Activated CD8-positive, alpha-beta memory T cell treated with anti-CD3 and anti-CD28 coated beads, Interleukin-2, amount 10 ng/mL, durations not matched to agents 7 days and 5 days (primary cell): ENCODE results near the gene NUB1. TPM values are rescaled to one million over a fixed set of nuclear protein-coding genes. Genes with fewer than 3 reads are reported as not detected.

Experiments used
- ATAC-seq: fragments of 150-1000 bp; cut with Tn5 transposase; one replicate; pipeline ENCODE4 v1.10.0; 2021; ENCODE audit warnings: moderate library complexity
- CTCF ChIA-PET: fragments of 350-600 bp; sonication (Branson Sonifier 250); formaldehyde crosslinking; loops from one replicate; lab custom pipeline; 2021; ENCODE audit warnings: antibody characterized with exemption; lab: Charles Lee
- DNase-seq: peaks from one replicate; pipeline ENCODE4 v3.0.0-alpha.2; 2020
- H3K27ac Mint-ChIP-seq: one replicate; pipeline ENCODE4 v1.8.0; 2021; ENCODE audit warnings: mild to moderate bottlenecking, mixed read lengths
- H3K27me3 Mint-ChIP-seq: one replicate; pipeline ENCODE4 v1.8.0; 2021; ENCODE audit warnings: mixed read lengths
- H3K36me3 Mint-ChIP-seq: one replicate; pipeline ENCODE4 v1.8.0; 2021; ENCODE audit warnings: mild to moderate bottlenecking, mixed read lengths
- H3K4me1 Mint-ChIP-seq: one replicate; pipeline ENCODE4 v1.8.0; 2021; ENCODE audit warnings: mixed read lengths
- H3K4me3 Mint-ChIP-seq: one replicate; pipeline ENCODE4 v1.8.0; 2021; ENCODE audit warnings: mild to moderate bottlenecking, moderate library complexity, mixed read lengths
- H3K9me3 Mint-ChIP-seq: one replicate; pipeline ENCODE4 v1.8.0; 2022; ENCODE audit warnings: low read depth, mixed read lengths
- total RNA-seq, 2 experiments: library from RNA; stranded (reverse); gene quantifications; one replicate each; pipeline ENCODE4 v1.2.3, GENCODE V29; 2021

The NUB1 gene
- total RNA-seq, 2 experiments from 2014 or later, result 71.3 to 73.3 TPM

- CTCF ChIA-PET, result interaction anchor here (1.1 to 8.9 kb wide), 9 partner anchors 9 to 109 kb away, joined by 3 to 104 read pairs (median 4); no protein-coding TSS in a partner anchor
- Mint-ChIP-seq H3K4me1 (peaks cover 31% of the 10 kb centered on the region), H3K36me3 (peaks cover 14% of the 10 kb centered on the region), H3K27me3 (no peaks in the 10 kb centered on the region), H3K9me3 (peaks cover 2% of the 10 kb centered on the region), H3K4me3 (peak overlapping the region; percentile 63), H3K27ac (peak overlapping the region; percentile 97)
- DNase-seq (peak; percentile 54), ATAC-seq (peak; percentile 43)
Observed at GRCh38 chr7:151339651-151340382, 1.8 kb upstream of the NUB1 start.

- Mint-ChIP-seq H3K4me1 (peaks cover 34% of the 10 kb centered on the region), H3K27ac (peak overlapping the region; percentile 97), H3K4me3 (peak overlapping the region; percentile 79), H3K27me3 (no peaks in the 10 kb centered on the region), H3K36me3 (peaks cover 20% of the 10 kb centered on the region), H3K9me3 (peaks cover 2% of the 10 kb centered on the region)
- DNase-seq (no peak), ATAC-seq (no peak)
- CTCF ChIA-PET, result interaction anchor here (0.9 to 8.9 kb wide), 13 partner anchors 8 to 108 kb away, joined by 3 to 104 read pairs (median 4); no protein-coding TSS in a partner anchor
Observed at GRCh38 chr7:151340794-151341356, 737 bp upstream of the NUB1 start.

DNA sequence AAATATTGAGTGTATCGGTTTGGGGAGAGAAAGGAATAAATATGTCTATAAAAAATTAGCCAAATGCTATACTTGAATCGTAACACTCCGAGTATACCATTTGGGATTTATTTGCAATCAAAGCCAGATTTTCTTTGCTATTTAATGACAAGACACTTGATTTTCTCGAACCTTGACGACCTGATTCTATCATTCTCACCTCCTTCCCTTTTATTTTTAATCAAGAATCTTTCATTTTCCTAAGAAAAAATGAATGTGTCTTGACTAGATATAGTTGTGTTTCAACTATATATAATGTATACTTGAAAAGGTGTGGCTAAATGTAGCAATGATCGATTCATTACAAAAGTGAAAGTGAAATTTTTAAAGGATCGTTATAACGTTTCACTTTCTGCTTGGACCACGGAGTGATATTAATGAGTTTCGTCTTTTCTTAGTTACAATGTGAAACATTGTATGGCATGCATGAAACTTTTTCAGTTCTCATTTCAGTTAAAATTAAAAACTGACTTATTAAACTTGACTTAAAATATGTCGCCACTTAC, 562 bp downstream of the NUB1 start:
- Mint-ChIP-seq H3K4me3 (peak overlapping the region; percentile 79), H3K27ac (peak overlapping the region; percentile 97), H3K4me1 (peaks cover 35% of the 10 kb centered on the region), H3K9me3 (peaks cover 2% of the 10 kb centered on the region), H3K27me3 (no peaks in the 10 kb centered on the region), H3K36me3 (peaks cover 31% of the 10 kb centered on the region)
- ATAC-seq (peak; percentile 49), DNase-seq (no peak)
- CTCF ChIA-PET, result interaction anchor here (1.3 to 8.9 kb wide), 4 partner anchors 9 to 31 kb away, joined by 4 to 104 read pairs (median 30); no protein-coding TSS in a partner anchor

GRCh38 chr7:151342811-151343210, 1.2 kb downstream of the NUB1 start:
- no peaks in the 10 kb centered on the region for H3K27me3 Mint-ChIP-seq
- DNase-seq (no peak), ATAC-seq (no peak)
- H3K4me3 Mint-ChIP-seq, result peak overlapping the region; percentile 79
- peaks cover 2% of the 10 kb centered on the region for H3K9me3 Mint-ChIP-seq
- H3K36me3 Mint-ChIP-seq, result peaks cover 36% of the 10 kb centered on the region
- peak overlapping the region; percentile 97 for H3K27ac Mint-ChIP-seq
- CTCF ChIA-PET, result interaction anchor here (0.8 to 8.9 kb wide), 8 partner anchors 8 to 105 kb away, joined by 3 to 104 read pairs (median 4); no protein-coding TSS in a partner anchor
- H3K4me1 Mint-ChIP-seq, result peaks cover 36% of the 10 kb centered on the region

- H3K36me3 Mint-ChIP-seq, result peaks cover 40% of the 10 kb centered on the region
- H3K4me3 Mint-ChIP-seq, result peak overlapping the region; percentile 26
- peaks cover 40% of the 10 kb centered on the region for H3K4me1 Mint-ChIP-seq
- CTCF ChIA-PET, result interaction anchor here (0.8 to 8.9 kb wide), 6 partner anchors 9 to 104 kb away, joined by 3 to 104 read pairs (median 4); no protein-coding TSS in a partner anchor
- DNase-seq (no peak), ATAC-seq (no peak)
- H3K27me3 Mint-ChIP-seq, result no peaks in the 10 kb centered on the region
- peak overlapping the region; percentile 97 for H3K27ac Mint-ChIP-seq
- peaks cover 2% of the 10 kb centered on the region for H3K9me3 Mint-ChIP-seq
Observed at GRCh38 chr7:151343516-151343915, 1.9 kb downstream of the NUB1 start.

DNA sequence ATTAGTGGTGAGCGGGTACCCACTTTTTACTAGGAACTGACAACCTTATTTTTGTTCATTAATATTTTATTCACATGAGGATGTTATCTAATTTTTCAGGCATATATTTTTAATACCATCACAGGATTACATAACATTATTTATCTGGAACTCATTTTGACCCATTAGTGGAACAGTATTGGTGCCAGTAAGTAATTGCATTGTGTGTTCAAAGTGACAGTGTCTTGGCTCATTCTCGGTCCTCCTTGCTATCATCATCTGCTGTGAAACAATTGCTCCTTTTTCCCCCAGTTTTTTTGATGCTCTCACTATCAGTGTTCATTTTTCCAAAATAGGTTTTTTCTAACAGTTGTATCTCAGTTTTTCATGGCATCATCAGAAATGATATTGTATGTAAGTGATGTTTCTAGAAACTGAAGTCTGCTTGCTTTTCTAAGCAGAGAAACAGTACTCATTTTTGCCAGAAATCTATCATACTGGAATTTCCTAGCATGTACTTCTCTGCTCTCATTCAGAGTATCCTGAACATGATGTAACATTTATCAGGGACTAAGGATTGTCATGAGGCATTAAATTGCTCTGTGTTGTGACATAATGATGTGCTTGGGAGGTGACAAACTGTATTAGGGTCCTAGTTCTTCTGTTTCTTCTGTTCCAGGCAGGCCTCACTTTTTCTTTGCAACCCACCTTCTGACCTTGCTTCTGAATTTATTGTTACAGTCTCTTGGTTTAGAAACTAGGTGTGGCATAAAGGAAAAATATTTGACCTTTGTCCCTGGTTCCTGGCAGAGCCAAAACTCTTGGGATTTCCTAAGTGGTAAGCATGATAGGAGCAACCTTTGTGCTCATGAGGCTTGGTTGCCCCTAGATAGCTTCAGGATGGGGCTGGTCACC, 4.2 kb downstream of the NUB1 start:
- H3K27ac Mint-ChIP-seq, result peak overlapping the region; percentile 37
- ATAC-seq, result no peak
- H3K36me3 Mint-ChIP-seq, result peaks cover 45% of the 10 kb centered on the region
- DNase-seq, result no peak
- H3K27me3 Mint-ChIP-seq, result no peaks in the 10 kb centered on the region
- peaks cover 41% of the 10 kb centered on the region for H3K4me1 Mint-ChIP-seq
- no peaks in the 10 kb centered on the region for H3K9me3 Mint-ChIP-seq
- H3K4me3 Mint-ChIP-seq, result no peak overlapping the region
- CTCF ChIA-PET, result interaction anchor here (1.0 to 8.9 kb wide), 3 partner anchors 29 to 360 kb away, joined by 3 to 104 read pairs (median 8); no protein-coding TSS in a partner anchor

DNA sequence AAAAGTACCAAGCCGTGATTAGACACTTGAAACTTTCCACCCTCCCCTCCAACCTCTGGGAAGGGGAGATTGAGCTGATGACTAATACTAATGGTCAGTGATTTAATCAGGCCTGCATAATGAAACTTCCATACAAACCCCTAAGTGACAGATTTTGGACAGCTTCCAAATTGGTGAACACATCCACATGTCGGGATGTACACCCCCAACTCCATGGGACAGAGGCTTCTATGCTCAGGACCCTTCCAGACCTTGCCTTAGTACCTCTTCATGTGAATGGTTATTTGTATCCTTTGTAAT, 4.8 kb downstream of the NUB1 start:
- Mint-ChIP-seq H3K4me1 (peaks cover 44% of the 10 kb centered on the region), H3K27me3 (no peaks in the 10 kb centered on the region), H3K4me3 (no peak overlapping the region), H3K27ac (peak overlapping the region; percentile 26), H3K9me3 (no peaks in the 10 kb centered on the region), H3K36me3 (peaks cover 51% of the 10 kb centered on the region)
- DNase-seq (no peak), ATAC-seq (no peak)
- CTCF ChIA-PET, result interaction anchor here (1.0 to 1.6 kb wide), 2 partner anchors 31 to 361 kb away, joined by 3 to 8 read pairs; no protein-coding TSS in a partner anchor

DNA sequence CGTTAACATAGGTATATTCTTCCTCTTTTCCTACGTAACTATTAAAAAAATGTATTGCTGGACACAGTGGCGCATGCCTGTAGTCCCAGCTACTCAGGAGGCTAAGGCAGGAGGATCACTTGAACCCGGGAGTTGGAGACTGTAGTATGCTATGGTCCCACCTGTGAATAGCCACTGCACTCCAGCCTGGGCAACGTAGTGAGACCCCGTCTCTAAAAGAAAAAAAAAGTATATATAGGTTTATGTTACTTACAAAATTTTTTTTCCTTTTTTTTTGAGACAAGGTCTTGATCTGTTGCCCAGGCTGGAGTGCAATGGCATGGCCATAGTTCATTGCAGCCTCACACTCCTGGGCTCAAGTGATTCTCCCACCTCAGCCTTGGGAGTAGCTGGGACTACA, 5.6 kb downstream of the NUB1 start:
- peaks cover 58% of the 10 kb centered on the region for H3K36me3 Mint-ChIP-seq

DNA sequence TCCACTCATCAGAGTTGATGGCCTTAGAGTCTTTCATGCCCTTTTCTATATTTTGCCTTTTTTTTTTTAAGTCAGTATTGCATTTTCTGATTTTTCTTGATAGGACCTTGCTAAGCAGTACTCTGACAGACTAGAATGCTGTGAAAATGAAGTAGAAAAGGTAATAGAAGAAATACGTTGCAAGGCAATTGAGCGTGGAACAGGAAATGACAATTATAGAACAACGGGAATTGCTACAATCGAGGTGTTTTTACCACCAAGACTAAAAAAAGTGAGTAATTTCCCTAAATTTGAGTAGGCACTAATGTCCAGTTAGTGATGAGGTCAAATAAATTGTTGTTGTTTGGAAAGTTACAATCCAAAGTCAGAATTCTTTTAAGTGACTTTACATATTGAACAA, 7.4 kb downstream of the NUB1 start:
- Mint-ChIP-seq H3K27ac (peak overlapping the region; percentile 100), H3K36me3 (peaks cover 64% of the 10 kb centered on the region), H3K9me3 (no peaks in the 10 kb centered on the region), H3K27me3 (no peaks in the 10 kb centered on the region), H3K4me1 (peaks cover 53% of the 10 kb centered on the region), H3K4me3 (peak overlapping the region; percentile 35)
- ATAC-seq (no peak), DNase-seq (no peak)
- CTCF ChIA-PET, result interaction anchor here (4.2 to 7.2 kb wide), 2 partner anchors 9 to 32 kb away, joined by 54 to 141 read pairs; partner anchors contain the start of gene NUB1

More for the DNA sequence above, 5.6 kb downstream of the NUB1 start:
- no peak for DNase-seq
- no peak overlapping the region for H3K27ac Mint-ChIP-seq
- no peaks in the 10 kb centered on the region for H3K9me3 Mint-ChIP-seq
- no peak overlapping the region for H3K4me3 Mint-ChIP-seq
- H3K4me1 Mint-ChIP-seq, result peaks cover 52% of the 10 kb centered on the region
- H3K27me3 Mint-ChIP-seq, result no peaks in the 10 kb centered on the region
- ATAC-seq, result no peak
- CTCF ChIA-PET, result interaction anchor here (1.0 to 1.6 kb wide), 2 partner anchors 32 to 361 kb away, joined by 3 to 8 read pairs; no protein-coding TSS in a partner anchor

- Mint-ChIP-seq H3K27ac (peak overlapping the region; percentile 100), H3K4me1 (peaks cover 53% of the 10 kb centered on the region), H3K4me3 (peak overlapping the region; percentile 83), H3K27me3 (no peaks in the 10 kb centered on the region), H3K36me3 (peaks cover 66% of the 10 kb centered on the region), H3K9me3 (no peaks in the 10 kb centered on the region)
- CTCF ChIA-PET, result interaction anchor here (0.7 to 7.2 kb wide), 10 partner anchors 9 to 226 kb away, joined by 3 to 141 read pairs (median 14); partner anchors contain the start of gene NUB1
- no peak for DNase-seq
- ATAC-seq, result peak; percentile 56
Observed at GRCh38 chr7:151349507-151349853, 7.9 kb downstream of the NUB1 start.

GRCh38 chr7:151351027-151351426, 9.4 kb downstream of the NUB1 start:
- Mint-ChIP-seq H3K27ac (peak overlapping the region; percentile 93), H3K4me1 (peaks cover 49% of the 10 kb centered on the region), H3K9me3 (no peaks in the 10 kb centered on the region), H3K27me3 (no peaks in the 10 kb centered on the region), H3K4me3 (peak overlapping the region; percentile 83), H3K36me3 (peaks cover 68% of the 10 kb centered on the region)
- ATAC-seq (peak; percentile 32), DNase-seq (peak; percentile 78)
- CTCF ChIA-PET, result interaction anchor here (0.7 to 7.2 kb wide), 24 partner anchors 11 to 323 kb away, joined by 3 to 141 read pairs (median 4); partner anchors contain the start of genes ABCB8, CHPF2, NUB1 and RHEB

GRCh38 chr7:151351967-151352366, 10.4 kb downstream of the NUB1 start:
- Mint-ChIP-seq H3K27me3 (no peaks in the 10 kb centered on the region), H3K36me3 (peaks cover 67% of the 10 kb centered on the region), H3K4me1 (peaks cover 45% of the 10 kb centered on the region), H3K9me3 (no peaks in the 10 kb centered on the region), H3K4me3 (peak overlapping the region; percentile 54), H3K27ac (peak overlapping the region; percentile 93)
- CTCF ChIA-PET, result interaction anchor here (0.6 to 7.2 kb wide), 21 partner anchors 8 to 313 kb away, joined by 3 to 141 read pairs (median 8); partner anchors contain the start of gene NUB1
- DNase-seq, result peak; percentile 87
- ATAC-seq, result peak; percentile 54
